SK-N-SH (cell line): ENCODE measurements around the gene UFC1.

ENCODE experiments used
- CHD2 ChIP-seq: fragments of 150-350 bp; IDR thresholded peaks from 2 replicates; pipeline ENCODE4 v1.6.1; 2018; ENCODE audit warnings: low read length; ENCODE audit not compliant: partially characterized antibody
- EP300 ChIP-seq, 2 experiments: IDR thresholded peaks; 2 replicates each; pipeline versions ENCODE4 v1.4.0 to v1.6.1; 2012; ENCODE audit warnings: borderline replicate concordance in 1 of 2, low read depth in 1 of 2, low read length in 1 of 2
- EZH2phosphoT487 ChIP-seq: fragments of 200-600 bp; sonication (generic); IDR thresholded peaks from 2 replicates; pipeline ENCODE4 v1.6.1; 2017; ENCODE audit warnings: low read depth, mixed run types, mild to moderate bottlenecking, antibody characterized with exemption, moderate library complexity, borderline replicate concordance
- FOSL2 ChIP-seq: IDR thresholded peaks from 2 replicates; pipeline ENCODE4 v1.4.0; 2012; ENCODE audit warnings: low read depth, mild to moderate bottlenecking, moderate library complexity, borderline replicate concordance
- MEF2A ChIP-seq: IDR thresholded peaks from 2 replicates; pipeline ENCODE4 v1.4.0; 2012; ENCODE audit warnings: low read depth, borderline replicate concordance
- POLR2AphosphoS5 ChIP-seq: IDR thresholded peaks from 2 replicates; pipeline ENCODE4 v1.6.1; 2012; ENCODE audit warnings: low read depth, low read length
- RFX5 ChIP-seq: IDR thresholded peaks from 2 replicates; pipeline ENCODE4 v1.6.1; 2012; ENCODE audit warnings: mild to moderate bottlenecking, improper control_type of control experiment, low read length
- TAF1 ChIP-seq: IDR thresholded peaks from 2 replicates; pipeline ENCODE4 v1.6.1; 2012; ENCODE audit warnings: low read depth, mild to moderate bottlenecking, low read length, moderate library complexity, borderline replicate concordance
- TCF12 ChIP-seq: IDR thresholded peaks from 2 replicates; pipeline ENCODE4 v1.4.0; 2012
- TF ChIP-seq, protein P1 (sequence below): fragments of 200-600 bp; sonication (generic); IDR thresholded peaks from 2 replicates; pipeline ENCODE4 v1.6.1; 2017; ENCODE audit warnings: antibody characterized with exemption, mild to moderate bottlenecking, moderate library complexity
- TF ChIP-seq, protein P2 (sequence below): IDR thresholded peaks from 2 replicates; pipeline ENCODE4 v1.6.1; 2012; ENCODE audit warnings: mild to moderate bottlenecking, low read depth, low read length, moderate library complexity
- TF ChIP-seq, protein P3 (sequence below): fragments of 150-350 bp; IDR thresholded peaks from 2 replicates; pipeline ENCODE4 v1.6.1; 2016; ENCODE audit warnings: mild to moderate bottlenecking, low read depth, low read length
- TF ChIP-seq, protein P4 (sequence below): IDR thresholded peaks from 2 replicates; pipeline ENCODE4; 2012
- TF ChIP-seq, protein P5 (sequence below): fragments of 150-350 bp; IDR thresholded peaks from 2 replicates; pipeline ENCODE4 v1.6.1; 2017; ENCODE audit warnings: antibody characterized with exemption, low read length, low read depth, borderline replicate concordance

DNA sequence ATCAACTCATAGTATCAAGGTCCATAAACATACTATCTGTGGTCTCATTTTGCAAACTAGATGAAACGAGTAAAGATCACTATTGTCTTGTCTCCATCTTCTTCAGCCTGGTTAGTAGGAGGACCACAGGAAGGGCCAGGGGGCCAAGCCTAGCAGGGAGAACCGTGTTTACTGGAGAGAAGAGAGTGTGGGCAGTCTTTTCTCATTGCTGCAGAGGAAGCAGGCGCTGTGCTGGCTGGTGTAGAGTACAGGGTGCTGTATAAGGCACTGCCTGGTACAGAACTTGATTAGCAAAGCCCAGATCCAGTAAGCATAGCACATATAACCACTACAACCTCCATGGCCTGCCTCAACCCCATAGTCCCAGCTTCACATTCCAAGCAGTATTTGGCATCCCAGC, 33.5 kb downstream of the UFC1 start:
- TF ChIP-seq, protein P1, sequence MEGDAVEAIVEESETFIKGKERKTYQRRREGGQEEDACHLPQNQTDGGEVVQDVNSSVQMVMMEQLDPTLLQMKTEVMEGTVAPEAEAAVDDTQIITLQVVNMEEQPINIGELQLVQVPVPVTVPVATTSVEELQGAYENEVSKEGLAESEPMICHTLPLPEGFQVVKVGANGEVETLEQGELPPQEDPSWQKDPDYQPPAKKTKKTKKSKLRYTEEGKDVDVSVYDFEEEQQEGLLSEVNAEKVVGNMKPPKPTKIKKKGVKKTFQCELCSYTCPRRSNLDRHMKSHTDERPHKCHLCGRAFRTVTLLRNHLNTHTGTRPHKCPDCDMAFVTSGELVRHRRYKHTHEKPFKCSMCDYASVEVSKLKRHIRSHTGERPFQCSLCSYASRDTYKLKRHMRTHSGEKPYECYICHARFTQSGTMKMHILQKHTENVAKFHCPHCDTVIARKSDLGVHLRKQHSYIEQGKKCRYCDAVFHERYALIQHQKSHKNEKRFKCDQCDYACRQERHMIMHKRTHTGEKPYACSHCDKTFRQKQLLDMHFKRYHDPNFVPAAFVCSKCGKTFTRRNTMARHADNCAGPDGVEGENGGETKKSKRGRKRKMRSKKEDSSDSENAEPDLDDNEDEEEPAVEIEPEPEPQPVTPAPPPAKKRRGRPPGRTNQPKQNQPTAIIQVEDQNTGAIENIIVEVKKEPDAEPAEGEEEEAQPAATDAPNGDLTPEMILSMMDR: no peak
- TF ChIP-seq RFX5 (no peak), TAF1 (no peak), POLR2AphosphoS5 (no peak), FOSL2 (no peak), TCF12 (no peak), MEF2A (no peak), EP300 (IDR thresholded peaks at IDR 0.05; ENCODE audit: borderline replicate concordance in 1 of 2, low read depth in 1 of 2, low read length in 1 of 2) (no peak), CHD2 (no peak), EZH2phosphoT487 (no peak)
- TF ChIP-seq, protein P2, sequence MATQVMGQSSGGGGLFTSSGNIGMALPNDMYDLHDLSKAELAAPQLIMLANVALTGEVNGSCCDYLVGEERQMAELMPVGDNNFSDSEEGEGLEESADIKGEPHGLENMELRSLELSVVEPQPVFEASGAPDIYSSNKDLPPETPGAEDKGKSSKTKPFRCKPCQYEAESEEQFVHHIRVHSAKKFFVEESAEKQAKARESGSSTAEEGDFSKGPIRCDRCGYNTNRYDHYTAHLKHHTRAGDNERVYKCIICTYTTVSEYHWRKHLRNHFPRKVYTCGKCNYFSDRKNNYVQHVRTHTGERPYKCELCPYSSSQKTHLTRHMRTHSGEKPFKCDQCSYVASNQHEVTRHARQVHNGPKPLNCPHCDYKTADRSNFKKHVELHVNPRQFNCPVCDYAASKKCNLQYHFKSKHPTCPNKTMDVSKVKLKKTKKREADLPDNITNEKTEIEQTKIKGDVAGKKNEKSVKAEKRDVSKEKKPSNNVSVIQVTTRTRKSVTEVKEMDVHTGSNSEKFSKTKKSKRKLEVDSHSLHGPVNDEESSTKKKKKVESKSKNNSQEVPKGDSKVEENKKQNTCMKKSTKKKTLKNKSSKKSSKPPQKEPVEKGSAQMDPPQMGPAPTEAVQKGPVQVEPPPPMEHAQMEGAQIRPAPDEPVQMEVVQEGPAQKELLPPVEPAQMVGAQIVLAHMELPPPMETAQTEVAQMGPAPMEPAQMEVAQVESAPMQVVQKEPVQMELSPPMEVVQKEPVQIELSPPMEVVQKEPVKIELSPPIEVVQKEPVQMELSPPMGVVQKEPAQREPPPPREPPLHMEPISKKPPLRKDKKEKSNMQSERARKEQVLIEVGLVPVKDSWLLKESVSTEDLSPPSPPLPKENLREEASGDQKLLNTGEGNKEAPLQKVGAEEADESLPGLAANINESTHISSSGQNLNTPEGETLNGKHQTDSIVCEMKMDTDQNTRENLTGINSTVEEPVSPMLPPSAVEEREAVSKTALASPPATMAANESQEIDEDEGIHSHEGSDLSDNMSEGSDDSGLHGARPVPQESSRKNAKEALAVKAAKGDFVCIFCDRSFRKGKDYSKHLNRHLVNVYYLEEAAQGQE: no peak
- TF ChIP-seq, protein P3, sequence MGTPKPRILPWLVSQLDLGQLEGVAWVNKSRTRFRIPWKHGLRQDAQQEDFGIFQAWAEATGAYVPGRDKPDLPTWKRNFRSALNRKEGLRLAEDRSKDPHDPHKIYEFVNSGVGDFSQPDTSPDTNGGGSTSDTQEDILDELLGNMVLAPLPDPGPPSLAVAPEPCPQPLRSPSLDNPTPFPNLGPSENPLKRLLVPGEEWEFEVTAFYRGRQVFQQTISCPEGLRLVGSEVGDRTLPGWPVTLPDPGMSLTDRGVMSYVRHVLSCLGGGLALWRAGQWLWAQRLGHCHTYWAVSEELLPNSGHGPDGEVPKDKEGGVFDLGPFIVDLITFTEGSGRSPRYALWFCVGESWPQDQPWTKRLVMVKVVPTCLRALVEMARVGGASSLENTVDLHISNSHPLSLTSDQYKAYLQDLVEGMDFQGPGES: no peak
- TF ChIP-seq, protein P4, sequence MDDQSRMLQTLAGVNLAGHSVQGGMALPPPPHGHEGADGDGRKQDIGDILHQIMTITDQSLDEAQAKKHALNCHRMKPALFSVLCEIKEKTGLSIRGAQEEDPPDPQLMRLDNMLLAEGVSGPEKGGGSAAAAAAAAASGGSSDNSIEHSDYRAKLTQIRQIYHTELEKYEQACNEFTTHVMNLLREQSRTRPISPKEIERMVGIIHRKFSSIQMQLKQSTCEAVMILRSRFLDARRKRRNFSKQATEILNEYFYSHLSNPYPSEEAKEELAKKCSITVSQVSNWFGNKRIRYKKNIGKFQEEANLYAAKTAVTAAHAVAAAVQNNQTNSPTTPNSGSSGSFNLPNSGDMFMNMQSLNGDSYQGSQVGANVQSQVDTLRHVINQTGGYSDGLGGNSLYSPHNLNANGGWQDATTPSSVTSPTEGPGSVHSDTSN: no peak
- TF ChIP-seq, protein P5, sequence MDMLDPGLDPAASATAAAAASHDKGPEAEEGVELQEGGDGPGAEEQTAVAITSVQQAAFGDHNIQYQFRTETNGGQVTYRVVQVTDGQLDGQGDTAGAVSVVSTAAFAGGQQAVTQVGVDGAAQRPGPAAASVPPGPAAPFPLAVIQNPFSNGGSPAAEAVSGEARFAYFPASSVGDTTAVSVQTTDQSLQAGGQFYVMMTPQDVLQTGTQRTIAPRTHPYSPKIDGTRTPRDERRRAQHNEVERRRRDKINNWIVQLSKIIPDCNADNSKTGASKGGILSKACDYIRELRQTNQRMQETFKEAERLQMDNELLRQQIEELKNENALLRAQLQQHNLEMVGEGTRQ: no peak
